Measurements from ENCODE around the gene DHRS7B. TPM values are rescaled to one million over a fixed set of nuclear protein-coding genes. Genes with fewer than 3 reads are reported as not detected.
"Not testable (repeated sequence)": the region's sequence is repeated elsewhere in the genome, so short reads cannot be mapped to it uniquely, and the experiment has no call there.

Gene DHRS7B, protein sequence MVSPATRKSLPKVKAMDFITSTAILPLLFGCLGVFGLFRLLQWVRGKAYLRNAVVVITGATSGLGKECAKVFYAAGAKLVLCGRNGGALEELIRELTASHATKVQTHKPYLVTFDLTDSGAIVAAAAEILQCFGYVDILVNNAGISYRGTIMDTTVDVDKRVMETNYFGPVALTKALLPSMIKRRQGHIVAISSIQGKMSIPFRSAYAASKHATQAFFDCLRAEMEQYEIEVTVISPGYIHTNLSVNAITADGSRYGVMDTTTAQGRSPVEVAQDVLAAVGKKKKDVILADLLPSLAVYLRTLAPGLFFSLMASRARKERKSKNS
- 10 to 100 TPM; 10.8 to 11.7 TPM for total RNA-seq
- polyA plus RNA-seq, result 1 to 10 TPM; 6.4 to 8.0 (median 7.0) TPM
- 6.4 to 15.5 (median 7.9) reads per million in 6 experiments for total RNA-seq

DNA sequence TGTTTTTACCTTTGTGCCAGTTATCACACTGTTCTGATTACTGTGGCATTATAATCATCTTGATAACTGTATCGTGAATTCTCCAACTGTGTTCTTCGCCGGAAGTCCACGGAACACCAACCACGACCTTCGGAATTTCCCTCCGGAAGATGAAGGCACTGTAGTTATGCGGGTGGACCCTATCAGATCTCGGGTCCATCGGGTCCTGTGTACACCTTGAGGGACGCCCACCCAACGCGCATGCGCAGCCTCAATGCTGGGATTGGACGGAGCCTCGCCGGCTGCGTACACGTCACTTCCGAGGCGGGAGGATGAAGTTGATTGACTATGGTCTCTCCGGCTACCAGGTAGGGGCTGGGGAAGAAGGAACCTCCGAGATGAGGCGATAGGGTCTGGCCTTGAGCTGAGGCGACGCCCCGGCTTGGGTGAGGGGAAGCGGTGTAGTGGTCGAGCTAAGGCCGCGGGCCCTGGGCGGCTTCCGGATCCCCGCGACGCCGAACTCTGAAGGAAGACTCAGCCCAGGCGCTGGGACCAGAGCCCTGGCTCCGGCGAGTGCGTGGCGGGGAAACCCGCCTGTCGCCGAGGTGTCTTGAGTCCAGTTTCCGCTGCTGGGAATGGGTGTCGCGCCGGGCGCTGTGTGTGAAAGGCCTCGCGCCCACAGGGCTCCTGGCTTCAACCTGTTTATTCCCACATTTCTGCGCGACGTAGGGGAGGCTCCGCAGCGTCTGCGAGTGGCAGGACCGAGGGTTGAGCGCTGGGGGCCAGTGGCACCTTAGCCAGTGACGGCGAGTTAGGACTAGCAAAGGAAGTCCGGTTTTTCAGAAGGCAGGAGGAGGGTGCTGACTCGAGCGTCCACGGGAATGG, at the start of gene DHRS7B:
Gene DHRS7B (plus strand): TSS at position 320 of the 864 bp plus-strand sequence. CDS start 8 bp downstream, at position 328.
- Mint-ChIP-seq H3K27me3 (peaks cover 0 to 2% (median 0%) of the 10 kb centered on the region in 5 donors), H3K4me1 (peaks cover 26 to 56% (median 48%) of the 10 kb centered on the region in 4 donors), H3K4me3 (peak within 1 kb of the TSS; percentile 91 to 99 (median 97)), H3K27ac (peak within 1 kb of the TSS; percentile 94 to 98 (median 97)), H3K9me3 (no peaks in the 10 kb centered on the region), H3K36me3 (no peaks in the 10 kb centered on the region)
- POLR2A ChIA-PET, result interaction anchor here (0.7 to 2.8 kb wide), 5 partner anchors 70 to 149 kb away, joined by 3 to 12 read pairs (median 6); partner anchors contain the start of gene USP22
- DNase-seq (peak; percentile 94 to 98 (median 96)), ATAC-seq (peak; percentile 90 to 91)

GRCh38 chr17:21077281-21077680, 49.5 kb upstream of the DHRS7B start:
- no peaks in the 10 kb centered on the region for H3K36me3 Mint-ChIP-seq
- no peak for DNase-seq
- no peak for ATAC-seq
- POLR2A ChIA-PET, result no interaction called here
- no peaks in the 10 kb centered on the region for H3K9me3 Mint-ChIP-seq
- peaks cover 4 to 18% (median 6%) of the 10 kb centered on the region in 5 donors for H3K27me3 Mint-ChIP-seq
- H3K4me3 Mint-ChIP-seq, result no peak overlapping the region
- no peaks in the 10 kb centered on the region for H3K4me1 Mint-ChIP-seq
- H3K27ac Mint-ChIP-seq, result no peak overlapping the region

DNA sequence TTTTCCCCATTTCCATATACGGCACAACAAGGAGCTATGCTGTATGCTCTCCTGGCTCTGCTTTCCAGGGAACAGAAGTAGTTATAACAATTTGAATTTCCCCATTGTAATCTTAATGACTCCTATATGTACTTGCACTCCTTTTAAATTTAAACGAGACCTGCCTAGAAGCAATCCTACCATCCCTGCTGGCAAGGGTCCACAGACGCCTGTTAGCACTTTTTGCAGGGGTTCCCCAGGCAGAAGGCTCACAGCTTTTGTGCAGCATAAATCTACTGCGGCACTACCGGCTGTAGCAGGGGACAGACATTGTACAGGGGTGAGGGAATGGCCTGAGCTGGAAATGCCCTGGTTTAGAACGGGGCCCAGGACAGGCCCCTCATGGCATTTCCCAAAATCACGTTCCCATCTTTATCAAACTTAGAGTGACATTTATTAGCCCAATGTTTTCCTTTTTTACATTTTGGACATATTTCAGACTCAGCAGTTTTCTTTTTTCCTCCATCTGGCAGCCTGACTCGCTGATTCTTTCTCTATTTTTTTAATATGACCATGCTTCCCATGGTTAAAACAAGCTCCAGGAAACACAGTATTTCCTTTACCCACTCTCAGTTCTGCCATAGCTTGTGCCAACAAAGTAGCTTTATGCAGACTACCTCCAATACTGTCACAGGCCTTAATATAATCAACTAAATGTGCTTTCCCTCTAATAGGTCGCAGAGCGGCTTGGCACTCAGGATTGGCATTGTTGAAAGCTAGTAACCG, 48.6 kb upstream of the DHRS7B start:
- no peak overlapping the region for H3K27ac Mint-ChIP-seq
- ATAC-seq (no peak), DNase-seq (no peak)
- peaks cover 5 to 18% (median 5%) of the 10 kb centered on the region in 5 donors for H3K27me3 Mint-ChIP-seq
- H3K36me3 Mint-ChIP-seq, result no peaks in the 10 kb centered on the region
- H3K4me3 Mint-ChIP-seq, result no peak overlapping the region
- H3K4me1 Mint-ChIP-seq, result no peaks in the 10 kb centered on the region
- POLR2A ChIA-PET, result no interaction called here
- H3K9me3 Mint-ChIP-seq, result no peaks in the 10 kb centered on the region

DNA sequence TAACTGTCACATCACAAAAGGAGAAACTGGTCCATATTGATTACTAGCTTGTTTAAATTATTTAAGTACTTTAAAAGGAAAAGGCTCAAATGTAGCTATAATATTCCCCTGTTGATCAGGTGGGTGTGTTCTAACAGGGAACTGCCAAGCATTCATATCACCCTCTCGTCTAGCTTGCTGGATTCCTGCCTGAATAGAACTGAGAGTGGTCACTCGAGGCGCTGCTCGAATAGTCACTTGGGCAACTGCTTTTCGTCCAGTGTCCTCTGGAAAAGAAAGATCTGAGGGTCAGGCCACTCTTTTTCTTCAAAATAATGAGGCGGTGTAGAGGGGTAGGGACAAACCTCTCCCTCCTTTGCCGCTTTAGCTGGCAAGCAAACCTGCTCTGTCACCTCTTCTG, 47.6 kb upstream of the DHRS7B start:
- DNase-seq, result no peak
- POLR2A ChIA-PET, result no interaction called here
- H3K4me1 Mint-ChIP-seq, result no peaks in the 10 kb centered on the region
- H3K9me3 Mint-ChIP-seq, result no peaks in the 10 kb centered on the region
- H3K36me3 Mint-ChIP-seq, result no peaks in the 10 kb centered on the region
- H3K27me3 Mint-ChIP-seq, result peaks cover 5 to 18% (median 5%) of the 10 kb centered on the region in 5 donors
- no peak overlapping the region for H3K4me3 Mint-ChIP-seq
- ATAC-seq, result no peak
- no peak overlapping the region for H3K27ac Mint-ChIP-seq

GRCh38 chr17:21082001-21082436, 44.7 kb upstream of the DHRS7B start:
- H3K4me1 Mint-ChIP-seq, result no peaks in the 10 kb centered on the region
- no peaks in the 10 kb centered on the region for H3K36me3 Mint-ChIP-seq
- POLR2A ChIA-PET, result no interaction called here
- ATAC-seq, result no peak
- no peak for DNase-seq
- H3K4me3 Mint-ChIP-seq, result no peak overlapping the region
- H3K9me3 Mint-ChIP-seq, result no peaks in the 10 kb centered on the region
- peaks cover 3 to 18% (median 8%) of the 10 kb centered on the region in 5 donors for H3K27me3 Mint-ChIP-seq
- no peak overlapping the region for H3K27ac Mint-ChIP-seq

DNA sequence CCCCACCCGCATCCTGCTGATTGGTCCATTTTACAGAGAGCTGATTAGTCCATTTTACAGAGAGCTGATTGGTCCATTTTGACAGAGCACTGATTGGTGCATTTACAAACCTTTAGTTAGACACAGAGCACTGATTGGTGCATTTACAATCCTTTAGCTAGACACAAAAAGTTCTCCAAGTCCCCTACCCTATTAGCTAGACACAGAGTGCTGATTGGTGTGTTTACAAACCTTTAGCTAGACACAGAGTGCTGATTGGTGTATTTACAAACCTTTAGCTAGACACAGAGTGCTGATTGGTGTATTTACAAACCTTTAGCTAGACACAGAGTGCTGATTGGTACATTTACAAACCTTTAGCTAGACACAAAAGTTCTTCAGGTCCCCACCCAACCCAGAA, 41.5 kb upstream of the DHRS7B start:
- H3K27me3 Mint-ChIP-seq, H3K36me3 Mint-ChIP-seq, H3K4me1 Mint-ChIP-seq, H3K27ac Mint-ChIP-seq, POLR2A ChIA-PET, ATAC-seq, H3K9me3 Mint-ChIP-seq, DNase-seq: not testable (repeated sequence)
- peak overlapping the region in 1 of 10 donors; percentile 43 for H3K4me3 Mint-ChIP-seq

DNA sequence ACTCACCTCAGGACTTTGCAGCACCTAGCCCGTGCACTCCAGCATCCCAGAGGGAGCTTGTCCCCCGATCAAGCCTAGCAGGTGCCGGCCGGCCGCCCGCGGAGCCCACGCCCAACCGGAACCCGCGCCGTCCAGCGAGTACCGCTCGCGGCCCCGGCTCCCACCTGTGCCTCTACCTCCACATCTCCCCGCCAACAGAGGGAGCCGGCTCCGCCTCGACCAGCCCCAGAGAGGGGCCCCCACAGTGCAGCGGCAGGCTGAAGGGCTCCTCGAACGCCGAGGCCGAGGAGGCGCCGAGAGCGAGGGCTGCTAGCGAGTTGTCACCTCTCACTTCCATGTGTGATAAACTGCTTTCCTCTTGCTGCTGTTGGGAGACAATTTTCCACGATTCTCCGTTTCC, 41.1 kb upstream of the DHRS7B start:
- no peak overlapping the region for H3K27ac Mint-ChIP-seq
- peak; percentile 46 to 47 for ATAC-seq
- peak overlapping the region in 6 of 10 donors; percentile 12 to 56 (median 42) for H3K4me3 Mint-ChIP-seq
- POLR2A ChIA-PET, result no interaction called here
- H3K9me3 Mint-ChIP-seq, result no peaks in the 10 kb centered on the region
- DNase-seq, result no peak
- H3K4me1 Mint-ChIP-seq, result peaks cover 0 to 2% (median 0%) of the 10 kb centered on the region in 4 donors
- peaks cover 0 to 8% (median 5%) of the 10 kb centered on the region in 5 donors for H3K27me3 Mint-ChIP-seq
- no peaks in the 10 kb centered on the region for H3K36me3 Mint-ChIP-seq

- no peak overlapping the region for H3K4me3 Mint-ChIP-seq
- no peaks in the 10 kb centered on the region for H3K36me3 Mint-ChIP-seq
- no peak for ATAC-seq
- DNase-seq, result no peak
- POLR2A ChIA-PET, result no interaction called here
- no peak overlapping the region for H3K27ac Mint-ChIP-seq
- H3K9me3 Mint-ChIP-seq, result no peaks in the 10 kb centered on the region
- peaks cover 0 to 2% (median 0%) of the 10 kb centered on the region in 4 donors for H3K4me1 Mint-ChIP-seq
- peaks cover 0 to 7% (median 4%) of the 10 kb centered on the region in 5 donors for H3K27me3 Mint-ChIP-seq
Observed at GRCh38 chr17:21089145-21089544, 37.6 kb upstream of the DHRS7B start.

DNA sequence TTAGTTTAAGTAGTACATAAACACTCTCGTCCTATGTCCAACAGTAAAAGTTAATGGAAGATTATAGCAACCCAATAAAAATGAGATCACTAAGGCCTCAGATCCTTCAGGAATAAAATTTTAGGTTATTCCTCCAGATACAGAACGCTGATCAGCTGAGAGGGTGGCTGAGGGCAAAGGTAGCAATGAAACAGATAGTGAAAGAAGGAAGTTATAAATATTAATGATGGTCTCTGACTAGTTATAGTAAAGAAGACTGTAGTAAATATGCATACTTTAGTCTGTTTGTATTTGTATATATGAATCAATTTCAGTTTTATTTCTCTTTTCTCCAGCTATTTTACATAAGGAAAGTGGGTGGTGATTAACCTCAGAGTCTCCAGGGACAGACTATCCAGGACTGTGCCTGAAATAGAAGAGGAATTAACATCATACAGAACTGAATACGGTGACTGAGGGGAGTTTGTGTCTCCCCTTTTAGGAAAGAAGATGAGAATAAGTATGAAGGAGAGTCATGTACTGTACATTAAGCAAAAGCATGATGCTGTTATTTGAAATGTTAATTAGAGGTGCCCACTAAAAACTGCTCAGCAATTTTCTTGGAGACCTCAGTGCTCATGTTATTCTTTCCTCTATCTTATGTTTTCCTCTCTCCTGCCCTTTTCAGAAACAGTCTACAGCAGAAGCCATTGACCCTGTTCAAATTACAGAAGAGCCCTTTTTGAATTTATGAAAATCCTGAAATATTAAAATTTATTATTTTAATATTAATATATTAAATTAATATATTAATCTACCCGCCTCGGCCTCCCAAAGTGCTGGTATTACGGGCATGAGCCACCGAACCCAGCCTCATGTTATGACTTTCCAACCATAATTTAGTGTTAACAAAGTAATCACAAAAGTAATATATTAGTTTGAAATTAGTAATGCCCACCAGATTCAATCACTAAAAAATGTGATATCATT, 36.5 kb upstream of the DHRS7B start:
- Mint-ChIP-seq H3K4me3 (no peak overlapping the region), H3K36me3 (no peaks in the 10 kb centered on the region), H3K27me3 (peaks cover 0 to 7% (median 2%) of the 10 kb centered on the region in 5 donors), H3K27ac (peak overlapping the region in 2 of 10 donors; percentile 29 to 30), H3K9me3 (no peaks in the 10 kb centered on the region), H3K4me1 (peaks cover 0 to 2% (median 0%) of the 10 kb centered on the region in 4 donors)
- POLR2A ChIA-PET, result no interaction called here
- DNase-seq (no peak), ATAC-seq (no peak)

DNA sequence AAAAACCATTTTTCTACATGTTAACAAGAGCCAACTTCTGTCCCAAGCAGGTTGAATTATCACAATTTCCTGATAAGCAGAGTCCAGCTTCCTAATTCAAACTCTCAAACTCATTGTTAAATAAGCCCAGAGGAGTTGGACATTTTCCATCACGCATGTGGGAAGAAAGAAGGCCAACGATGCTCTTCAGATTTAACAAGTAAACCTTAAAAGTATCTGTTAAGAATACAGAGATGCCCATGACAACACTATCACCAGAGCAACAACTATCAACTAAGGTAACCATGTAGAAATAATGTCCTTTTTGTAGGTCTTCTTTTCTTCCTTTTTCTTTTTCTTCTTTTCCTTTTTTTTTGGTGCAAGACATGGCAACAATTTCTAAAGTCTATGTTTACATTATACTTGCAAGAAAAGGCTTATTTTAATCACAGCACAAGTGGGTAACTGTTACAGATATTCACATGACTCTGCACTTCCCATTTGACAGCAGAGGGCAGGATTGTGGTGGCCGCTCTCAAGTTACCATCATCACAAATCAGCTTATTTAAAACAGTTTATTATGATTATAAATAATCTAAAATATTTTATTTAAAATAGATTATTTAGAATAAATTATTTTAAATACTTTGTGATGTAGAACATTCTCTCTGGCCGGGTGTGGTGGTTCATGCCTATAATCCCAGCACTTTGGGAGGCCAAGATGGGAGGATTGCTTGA, 35.7 kb upstream of the DHRS7B start:
- peaks cover 0 to 2% (median 0%) of the 10 kb centered on the region in 4 donors for H3K4me1 Mint-ChIP-seq
- H3K9me3 Mint-ChIP-seq, result no peaks in the 10 kb centered on the region
- no peak overlapping the region for H3K4me3 Mint-ChIP-seq
- H3K27ac Mint-ChIP-seq, result no peak overlapping the region
- H3K27me3 Mint-ChIP-seq, result peaks cover 0 to 2% (median 2%) of the 10 kb centered on the region in 5 donors
- ATAC-seq (no peak), DNase-seq (no peak)
- H3K36me3 Mint-ChIP-seq, result no peaks in the 10 kb centered on the region
- POLR2A ChIA-PET, result no interaction called here

GRCh38 chr17:21094298-21094704, 32.5 kb upstream of the DHRS7B start:
- no peak overlapping the region for H3K4me3 Mint-ChIP-seq
- POLR2A ChIA-PET, result no interaction called here
- H3K4me1 Mint-ChIP-seq, result peaks cover 3 to 9% (median 8%) of the 10 kb centered on the region in 4 donors
- ATAC-seq, result no peak
- H3K27me3 Mint-ChIP-seq, result no peaks in the 10 kb centered on the region
- H3K9me3 Mint-ChIP-seq, result no peaks in the 10 kb centered on the region
- no peak for DNase-seq
- no peaks in the 10 kb centered on the region for H3K36me3 Mint-ChIP-seq
- H3K27ac Mint-ChIP-seq, result no peak overlapping the region

Measured in naive thymus-derived CD8-positive, alpha-beta T cell (primary cell).